Measurements from ENCODE around the gene SSTR3.
"Not testable (repeated sequence)": the region's sequence is repeated elsewhere in the genome, so short reads cannot be mapped to it uniquely, and the experiment has no call there.

Gene SSTR3

GRCh38 chr22:37210041-37210803, 2.1 kb downstream of the SSTR3 start:
- DNase-seq (ENCODE audit: low read depth) = no peak

GRCh38 chr22:37209140-37209845, 3.0 kb downstream of the SSTR3 start:
- no peak for DNase-seq (ENCODE audit: low read depth)

GRCh38 chr22:37208401-37209139, 3.7 kb downstream of the SSTR3 start:
- DNase-seq (ENCODE audit: low read depth) = no peak

GRCh38 chr22:37207981-37208380, 4.3 kb downstream of the SSTR3 start:
- no peak for DNase-seq (ENCODE audit: low read depth)

- no peak for DNase-seq (ENCODE audit: low read depth)
Observed at GRCh38 chr22:37206841-37207821, 5.1 kb downstream of the SSTR3 start.

GRCh38 chr22:37206118-37206840, 6.0 kb downstream of the SSTR3 start:
- DNase-seq (ENCODE audit: low read depth) = no peak

- DNase-seq (ENCODE audit: low read depth) = no peak
Observed at GRCh38 chr22:37205046-37205445, 7.2 kb downstream of the SSTR3 start.

- no peak for DNase-seq (ENCODE audit: low read depth)
Observed at GRCh38 chr22:37204045-37204655, 8.1 kb downstream of the SSTR3 start.

GRCh38 chr22:37203354-37204044, 8.8 kb downstream of the SSTR3 start:
- DNase-seq (ENCODE audit: low read depth) = no peak

- no peak for DNase-seq (ENCODE audit: low read depth)
Observed at GRCh38 chr22:37202716-37203115, 9.6 kb downstream of the SSTR3 start.

GRCh38 chr22:37202001-37202555, 10.2 kb downstream of the SSTR3 start:
- no peak for DNase-seq (ENCODE audit: low read depth)

GRCh38 chr22:37201443-37201820, 10.8 kb downstream of the SSTR3 start:
- DNase-seq (ENCODE audit: low read depth) = not testable (repeated sequence)

- DNase-seq (ENCODE audit: low read depth) = no peak
Observed at GRCh38 chr22:37199760-37200108, 12.5 kb downstream of the SSTR3 start.

- no peak for DNase-seq (ENCODE audit: low read depth)
Observed at GRCh38 chr22:37199103-37199759, 13.0 kb downstream of the SSTR3 start.

- no peak for DNase-seq (ENCODE audit: low read depth)
Observed at GRCh38 chr22:37198258-37199102, 13.8 kb downstream of the SSTR3 start.

- no peak for DNase-seq (ENCODE audit: low read depth)
Observed at GRCh38 chr22:37197451-37198257, 14.6 kb downstream of the SSTR3 start.
